IPS-11a (cell line): Measurements from ENCODE around the gene PEAK3.
"Not testable (repeated sequence)": the region's sequence is repeated elsewhere in the genome, so short reads cannot be mapped to it uniquely, and the experiment has no call there.

Source experiments
- H3K4me3 ChIP-seq: one replicate; pipeline ENCODE4 v1.5.1; 2013; ENCODE audit warnings: low read depth, low read length, control low read depth

PEAK3 gene

GRCh38 chr19:2289714-2290435, 7.9 kb upstream of the PEAK3 start:
- H3K4me3 ChIP-seq = peak overlapping the region; percentile 13

- no peak overlapping the region for H3K4me3 ChIP-seq
These were observed 7.1 kb upstream of the PEAK3 start for GRCh38 chr19:2288818-2289713.

- H3K4me3 ChIP-seq = no peak overlapping the region
These were observed 6.4 kb upstream of the PEAK3 start for GRCh38 chr19:2288338-2288817.

- no peak overlapping the region for H3K4me3 ChIP-seq
These were observed 5.8 kb upstream of the PEAK3 start for GRCh38 chr19:2287585-2288337.

- no peak overlapping the region for H3K4me3 ChIP-seq
These were observed 4.6 kb upstream of the PEAK3 start for GRCh38 chr19:2286402-2287140.

- no peak overlapping the region for H3K4me3 ChIP-seq
These were observed 2.0 kb upstream of the PEAK3 start for GRCh38 chr19:2283835-2284507.

- peak overlapping the region; percentile 30 for H3K4me3 ChIP-seq
These were observed 875 bp upstream of the PEAK3 start for GRCh38 chr19:2282862-2283237.

- not testable (repeated sequence) for H3K4me3 ChIP-seq
These were observed 512 bp downstream of the PEAK3 start for GRCh38 chr19:2281265-2282061.

- no peak overlapping the region for H3K4me3 ChIP-seq
These were observed 1.2 kb downstream of the PEAK3 start for GRCh38 chr19:2280633-2281264.

- H3K4me3 ChIP-seq = no peak overlapping the region
These were observed 3.4 kb downstream of the PEAK3 start for GRCh38 chr19:2278459-2279158.

- H3K4me3 ChIP-seq = no peak overlapping the region
These were observed 4.8 kb downstream of the PEAK3 start for GRCh38 chr19:2277138-2277537.

GRCh38 chr19:2276429-2276986, 5.5 kb downstream of the PEAK3 start:
- H3K4me3 ChIP-seq = no peak overlapping the region

GRCh38 chr19:2275588-2276428, 6.2 kb downstream of the PEAK3 start:
- H3K4me3 ChIP-seq = no peak overlapping the region

GRCh38 chr19:2274931-2275535, 6.9 kb downstream of the PEAK3 start:
- no peak overlapping the region for H3K4me3 ChIP-seq

- no peak overlapping the region for H3K4me3 ChIP-seq
These were observed 7.7 kb downstream of the PEAK3 start for GRCh38 chr19:2274185-2274711.
